HepG2 (cell line): ENCODE results near the gene NFATC3. TPM values are rescaled to one million over a fixed set of nuclear protein-coding genes. Genes with fewer than 3 reads are reported as not detected.

Source experiments
- ADNP ChIP-seq: sonication (generic); formaldehyde crosslinking; IDR thresholded peaks from 2 replicates; pipeline ENCODE4 v1.4.0; 2020; ENCODE audit warnings: missing genetic modification reagents
- CEBPB ChIP-seq: IDR thresholded peaks from 2 replicates; pipeline ENCODE4 v1.6.1; 2011; ENCODE audit warnings: low read depth, low read length, improper control_type of control experiment, borderline replicate concordance
- ERF ChIP-seq: IDR thresholded peaks from 2 replicates; pipeline ENCODE4 v1.6.1; 2018; ENCODE audit warnings: missing biosample characterization, missing genetic modification reagents
- IKZF1 ChIP-seq: fragments of 450-650 bp; IDR thresholded peaks from 2 replicates; pipeline ENCODE4 v1.7.1; 2016
- KDM3A ChIP-seq: IDR thresholded peaks from 2 replicates; pipeline ENCODE4 v1.6.1; 2018; ENCODE audit warnings: low read depth, missing compliant biosample characterization
- MATR3 ChIP-seq: sonication (generic); formaldehyde crosslinking; IDR thresholded peaks from 2 replicates; pipeline ENCODE4 v1.4.0; 2020; ENCODE audit warnings: missing genetic modification reagents
- SMAD3 ChIP-seq: sonication (generic); formaldehyde crosslinking; IDR thresholded peaks from 2 replicates; pipeline ENCODE4 v1.4.0; 2020; ENCODE audit warnings: missing genetic modification reagents
- SNAPC5 ChIP-seq: sonication (generic); formaldehyde crosslinking; IDR thresholded peaks from 2 replicates; pipeline ENCODE4 v1.8.1; 2023; ENCODE audit warnings: mild to moderate bottlenecking, missing genetic modification reagents, borderline replicate concordance
- ZBTB46 ChIP-seq: sonication (generic); formaldehyde crosslinking; IDR thresholded peaks from 2 replicates; pipeline ENCODE4 v1.4.0; 2020; ENCODE audit warnings: mild to moderate bottlenecking, missing genetic modification reagents, borderline replicate concordance
- ZBTB7B ChIP-seq: sonication (generic); formaldehyde crosslinking; IDR thresholded peaks from 2 replicates; pipeline ENCODE4 v1.4.0; 2020; ENCODE audit warnings: missing genetic modification reagents
- ZHX2 ChIP-seq, 2 experiments: sonication (generic) in 1 of 2; formaldehyde crosslinking in 1 of 2; IDR thresholded peaks; 2 replicates each; pipeline versions ENCODE4 v1.6.1 to v1.9.0; 2014 to 2022; ENCODE audit warnings: antibody characterized with exemption in 1 of 2, borderline replicate concordance in 1 of 2, inconsistent platforms in 1 of 2, low read depth in 1 of 2, missing genetic modification reagents in 1 of 2
- ZNF232 ChIP-seq: sonication (generic); formaldehyde crosslinking; IDR thresholded peaks from 2 replicates; pipeline ENCODE4 v1.4.0; 2020; ENCODE audit warnings: missing genetic modification reagents, borderline replicate concordance
- ZNF646 ChIP-seq: sonication (generic); formaldehyde crosslinking; IDR thresholded peaks from 2 replicates; pipeline ENCODE4 v1.9.0; 2021; ENCODE audit warnings: mild to moderate bottlenecking, missing genetic modification reagents
- ZNF740 ChIP-seq: sonication (generic); formaldehyde crosslinking; IDR thresholded peaks from 2 replicates; pipeline ENCODE4 v1.4.0; 2020; ENCODE audit warnings: missing genetic modification reagents
- polyA plus RNA-seq, 8 experiments: library from polyadenylated mRNA; depleted of rRNA in 3 of 8; stranded (reverse) in 7 of 8; unstranded in 1 of 8; fragments of >200 nt; fragmentation: Illumina TruSeq in 4 of 8; extraction: Trizol in 4 of 8; gene quantifications; 2 replicates each; pipeline versions ENCODE4 v1.2.1 to v1.2.3, GENCODE V29; 2011 to 2016; ENCODE audit warnings: low read depth in 4 of 8, missing spikeins in 1 of 8, mixed read lengths in 1 of 8; ENCODE audit not compliant: insufficient read depth in 1 of 8
- total RNA-seq, 5 experiments: library from RNA; depleted of rRNA; stranded (reverse); fragments of >200 nt; fragmentation: Illumina TruSeq; extraction: Trizol; gene quantifications; 2 replicates each; pipeline ENCODE4 v1.2.3, GENCODE V29; 2016; ENCODE audit warnings: low read depth in 1 of 5

NFATC3 gene
- total and polyA plus RNA-seq, 2 of the 13 experiments (the other 11 are each of a cell fraction or from before 2014, with no cell fraction given), result 52.6 to 62.7 TPM

- no peak for TF ChIP-seq ZHX2 (IDR thresholded peaks at IDR 0.05; ENCODE audit: low read depth)
- TF ChIP-seq ZHX2 (CRISPR knock-in tag; IDR thresholded peaks at IDR 0.05; ENCODE audit: borderline replicate concordance), result no peak
- no peak for TF ChIP-seq SNAPC5
- no peak; the same call in none of the 2 replicates for TF ChIP-seq ERF (CRISPR knock-in tag)
- peak; percentile 77 for TF ChIP-seq ZBTB7B
- TF ChIP-seq ADNP (CRISPR knock-in tag), result no peak
- TF ChIP-seq SMAD3 (CRISPR knock-in tag), result peak; percentile 97
- TF ChIP-seq ZNF740 (CRISPR knock-in tag), result no peak
- no peak for TF ChIP-seq MATR3 (CRISPR knock-in tag)
- TF ChIP-seq IKZF1, result no peak
- TF ChIP-seq CEBPB, result peak; percentile 98
- peak; percentile 70; the same call in 1 of the 2 replicates for TF ChIP-seq ZNF646
- TF ChIP-seq KDM3A, result no peak; the same call in 1 of the 2 replicates
- TF ChIP-seq ZNF232 (CRISPR knock-in tag), result no peak
- TF ChIP-seq ZBTB46 (CRISPR knock-in tag), result no peak
These were observed 28.0 kb downstream of the NFATC3 start (continued) for GRCh38 chr16:68113059-68113761.
